GM23338 (cell line): ENCODE data around the gene KRTAP10-12. TPM values are rescaled to one million over a fixed set of nuclear protein-coding genes. Genes with fewer than 3 reads are reported as not detected.

Experiments
- ATAC-seq: fragments of 200-7000 bp; cut with Tn5 transposase; 3 replicates; pipeline ENCODE4 v1.9.1; 2020
- DNase-seq: peaks from one replicate; pipeline ENCODE4 v3.0.0-alpha.2; 2015; ENCODE audit warnings: low spot score
- H2AFZ ChIP-seq: fragments of 200-600 bp; sonication (generic); 2 replicates; pipeline ENCODE4 v1.8.0; 2016; ENCODE audit warnings: antibody characterized with exemption, mild to moderate bottlenecking, moderate library complexity
- H3F3A ChIP-seq: fragments of 200-600 bp; sonication (generic); replicated peaks from 2 replicates; pipeline ENCODE4 v1.8.0; 2017; ENCODE audit warnings: antibody characterized with exemption, mixed run types, low read depth
- H3K27ac ChIP-seq: fragments of 200-600 bp; sonication (generic); 2 replicates; pipeline ENCODE4 v1.6.1; 2016; ENCODE audit warnings: low read depth
- H3K27me3 ChIP-seq: fragments of 200-600 bp; sonication (generic); 2 replicates; pipeline ENCODE4 v1.8.0; 2016; ENCODE audit warnings: mild to moderate bottlenecking, mixed run types, moderate library complexity; ENCODE audit not compliant: insufficient read depth
- H3K36me3 ChIP-seq: fragments of 200-600 bp; sonication (generic); 2 replicates; pipeline ENCODE4 v1.8.0; 2016; ENCODE audit warnings: mild to moderate bottlenecking; ENCODE audit not compliant: insufficient read depth
- H3K4me1 ChIP-seq: fragments of 200-600 bp; sonication (generic); 2 replicates; pipeline ENCODE4 v1.8.0; 2016; ENCODE audit warnings: mild to moderate bottlenecking, moderate library complexity; ENCODE audit not compliant: insufficient read depth
- H3K4me2 ChIP-seq: fragments of 200-600 bp; sonication (generic); 2 replicates; pipeline ENCODE4 v1.7.1; 2017; ENCODE audit warnings: mixed run types
- H3K4me3 ChIP-seq: fragments of 200-600 bp; sonication (generic); 2 replicates; pipeline ENCODE4 v1.6.1; 2016; ENCODE audit warnings: mixed run types
- H3K79me2 ChIP-seq: fragments of 200-600 bp; sonication (generic); replicated peaks from 2 replicates; pipeline ENCODE4 v1.8.0; 2017; ENCODE audit warnings: mild to moderate bottlenecking; ENCODE audit not compliant: insufficient read depth
- H3K9me2 ChIP-seq: fragments of 200-600 bp; sonication (generic); 2 replicates; pipeline ENCODE4 v1.8.0; 2017; ENCODE audit not compliant: insufficient read depth
- H4K20me1 ChIP-seq: fragments of 200-600 bp; sonication (generic); replicated peaks from 2 replicates; pipeline ENCODE4 v1.8.0; 2017; ENCODE audit warnings: mild to moderate bottlenecking; ENCODE audit not compliant: insufficient read depth
- H3K27ac Mint-ChIP-seq: 2 replicates; pipeline ENCODE4 v1.8.0; 2020; ENCODE audit warnings: inconsistent platforms, mild to moderate bottlenecking, moderate library complexity, mixed read lengths
- H3K27me3 Mint-ChIP-seq: 3 replicates; pipeline ENCODE4 v1.8.0; 2022; ENCODE audit warnings: low read depth, mild to moderate bottlenecking, moderate library complexity, mixed read lengths, inconsistent platforms; ENCODE audit not compliant: insufficient read depth, poor library complexity
- H3K36me3 Mint-ChIP-seq: 3 replicates; pipeline ENCODE4 v1.8.0; 2021; ENCODE audit warnings: low read depth, mild to moderate bottlenecking, inconsistent platforms, moderate library complexity, mixed read lengths
- H3K4me1 Mint-ChIP-seq: 3 replicates; pipeline ENCODE4 v1.8.0; 2020; ENCODE audit warnings: mild to moderate bottlenecking, inconsistent platforms, mixed read lengths
- H3K4me3 Mint-ChIP-seq: 3 replicates; pipeline ENCODE4 v1.8.0; 2021; ENCODE audit warnings: moderate library complexity, mild to moderate bottlenecking, inconsistent platforms, mixed read lengths
- H3K9me3 Mint-ChIP-seq: 3 replicates; pipeline ENCODE4 v1.8.0; 2020; ENCODE audit warnings: moderate library complexity, mild to moderate bottlenecking, inconsistent platforms, mixed read lengths
- CREB1 ChIP-seq: fragments of 250-450 bp; sonication (Bioruptor Pico); IDR thresholded peaks from 2 replicates; pipeline ENCODE4 v1.5.0; 2020; ENCODE audit warnings: low read depth, mild to moderate bottlenecking, moderate library complexity
- EZH2 ChIP-seq: fragments of 200-600 bp; sonication (generic); IDR thresholded peaks from one replicate; pipeline ENCODE4 v1.8.0; 2017; ENCODE audit warnings: antibody characterized with exemption, mild to moderate bottlenecking, low read depth; ENCODE audit not compliant: unreplicated experiment
- EZH2phosphoT487 ChIP-seq: fragments of 200-600 bp; sonication (generic); IDR thresholded peaks from one replicate; pipeline ENCODE4 v1.8.1; 2018; ENCODE audit warnings: antibody characterized with exemption; ENCODE audit not compliant: unreplicated experiment
- JUNB ChIP-seq: IDR thresholded peaks from one replicate; pipeline ENCODE4 v1.6.1; 2016; ENCODE audit warnings: antibody characterized with exemption; ENCODE audit not compliant: unreplicated experiment
- NANOG ChIP-seq: IDR thresholded peaks from 2 replicates; pipeline ENCODE4 v1.6.1; 2016; ENCODE audit warnings: antibody characterized with exemption, borderline replicate concordance
- POLR2AphosphoS5 ChIP-seq: IDR thresholded peaks from 2 replicates; pipeline ENCODE4 v1.6.1; 2016; ENCODE audit warnings: antibody characterized with exemption, low read depth
- STAT1 ChIP-seq: IDR thresholded peaks from one replicate; pipeline ENCODE4 v1.6.1; 2016; ENCODE audit warnings: antibody characterized with exemption; ENCODE audit not compliant: unreplicated experiment
- ZNF114 ChIP-seq: fragments of 250-450 bp; sonication (Bioruptor Pico); IDR thresholded peaks from 2 replicates; pipeline ENCODE4 v1.5.0; 2020; ENCODE audit warnings: mild to moderate bottlenecking, moderate library complexity
- ZNF331 ChIP-seq: fragments of 250-450 bp; sonication (Bioruptor Pico); IDR thresholded peaks from 2 replicates; pipeline ENCODE4 v1.5.0; 2020; ENCODE audit warnings: low read depth, mild to moderate bottlenecking, moderate library complexity
- polyA plus RNA-seq: library from polyadenylated mRNA; unstranded; fragments of >200 nt; fragmentation: Nextera tagmentation; extraction: Ambion mirVana; gene quantifications from 2 replicates; pipeline ENCODE4 v1.2.1, GENCODE V29; 2016
- total RNA-seq: library from RNA; depleted of rRNA; stranded (reverse); fragments of >200 nt; shearing (Covaris generic); gene quantifications from 2 replicates; pipeline ENCODE4 v1.2.3, GENCODE V29; 2014
- TF ChIP-seq, protein P1 (sequence below), 2 experiments: fragments of 200-600 bp in 1 of 2; sonication (generic) in 1 of 2; conservative IDR thresholded peaks; 2 replicates each; pipeline versions ENCODE4 v1.5.1 to v1.6.1; 2016 to 2017; ENCODE audit warnings: antibody characterized with exemption in 2 of 2, low read depth in 2 of 2, mild to moderate bottlenecking in 2 of 2, moderate library complexity in 1 of 2
- TF ChIP-seq, protein P2 (sequence below): IDR thresholded peaks from 2 replicates; pipeline ENCODE4 v1.6.1; 2016; ENCODE audit warnings: antibody characterized with exemption
- TF ChIP-seq, protein P3 (sequence below): IDR thresholded peaks from one replicate; pipeline ENCODE4 v1.6.1; 2018; ENCODE audit warnings: antibody characterized with exemption; ENCODE audit not compliant: unreplicated experiment
- TF ChIP-seq, protein P4 (sequence below): fragments of 250-450 bp; sonication (Bioruptor Pico); IDR thresholded peaks from 2 replicates; pipeline ENCODE4 v1.5.0; 2020; ENCODE audit warnings: mild to moderate bottlenecking, moderate library complexity

Gene KRTAP10-12
- total and polyA plus RNA-seq, 2 experiments from 2014 or later = not detected

DNA sequence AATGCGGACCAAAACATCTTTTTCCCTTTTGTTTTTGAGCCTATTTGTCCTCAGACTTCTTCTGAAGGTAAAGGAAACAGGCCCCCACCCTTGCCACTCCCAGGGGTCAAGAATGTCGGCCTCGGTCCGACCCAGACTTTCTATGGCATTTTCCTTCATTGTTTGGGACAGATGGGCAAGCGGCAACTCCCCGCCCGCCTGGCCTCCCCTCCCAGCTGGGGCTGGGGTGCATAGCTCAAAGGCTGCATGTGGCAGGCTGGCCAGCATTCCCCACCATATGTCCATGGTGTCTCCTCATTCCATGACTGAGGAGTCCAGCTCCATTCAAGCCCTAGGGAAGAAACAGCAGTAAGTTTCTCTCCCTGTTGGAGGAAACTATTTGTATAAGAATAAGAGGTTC is 43.8 kb downstream of the KRTAP10-12 start:
- Mint-ChIP-seq H3K4me3 (no peak overlapping the region), H3K27me3 (peaks cover 14% of the 10 kb centered on the region), H3K36me3 (peaks cover 12% of the 10 kb centered on the region), H3K27ac (no peak overlapping the region), H3K4me1 (peaks cover 23% of the 10 kb centered on the region), H3K9me3 (peaks cover 49% of the 10 kb centered on the region; the same call in 2 of the 3 replicates)
- no peak for DNase-seq
- Histone ChIP-seq H3K27ac (no peak overlapping the region), H3F3A (no peaks in the 10 kb centered on the region), H3K9me2 (no peaks in the 10 kb centered on the region), H3K4me3 (no peak overlapping the region), H4K20me1 (no peaks in the 10 kb centered on the region), H3K27me3 (no peaks in the 10 kb centered on the region), H3K79me2 (no peaks in the 10 kb centered on the region), H2AFZ (no peak overlapping the region), H3K4me1 (no peaks in the 10 kb centered on the region), H3K36me3 (peaks cover 11% of the 10 kb centered on the region), H3K4me2 (no peak overlapping the region)
- ATAC-seq = peak; percentile 41; the same call in 2 of the 3 replicates
- TF ChIP-seq, protein P1, sequence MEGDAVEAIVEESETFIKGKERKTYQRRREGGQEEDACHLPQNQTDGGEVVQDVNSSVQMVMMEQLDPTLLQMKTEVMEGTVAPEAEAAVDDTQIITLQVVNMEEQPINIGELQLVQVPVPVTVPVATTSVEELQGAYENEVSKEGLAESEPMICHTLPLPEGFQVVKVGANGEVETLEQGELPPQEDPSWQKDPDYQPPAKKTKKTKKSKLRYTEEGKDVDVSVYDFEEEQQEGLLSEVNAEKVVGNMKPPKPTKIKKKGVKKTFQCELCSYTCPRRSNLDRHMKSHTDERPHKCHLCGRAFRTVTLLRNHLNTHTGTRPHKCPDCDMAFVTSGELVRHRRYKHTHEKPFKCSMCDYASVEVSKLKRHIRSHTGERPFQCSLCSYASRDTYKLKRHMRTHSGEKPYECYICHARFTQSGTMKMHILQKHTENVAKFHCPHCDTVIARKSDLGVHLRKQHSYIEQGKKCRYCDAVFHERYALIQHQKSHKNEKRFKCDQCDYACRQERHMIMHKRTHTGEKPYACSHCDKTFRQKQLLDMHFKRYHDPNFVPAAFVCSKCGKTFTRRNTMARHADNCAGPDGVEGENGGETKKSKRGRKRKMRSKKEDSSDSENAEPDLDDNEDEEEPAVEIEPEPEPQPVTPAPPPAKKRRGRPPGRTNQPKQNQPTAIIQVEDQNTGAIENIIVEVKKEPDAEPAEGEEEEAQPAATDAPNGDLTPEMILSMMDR (conservative IDR thresholded peaks at IDR 0.05; ENCODE audit: low read depth in 2 of 2) = no peak
- TF ChIP-seq JUNB = no peak
- TF ChIP-seq, protein P2, sequence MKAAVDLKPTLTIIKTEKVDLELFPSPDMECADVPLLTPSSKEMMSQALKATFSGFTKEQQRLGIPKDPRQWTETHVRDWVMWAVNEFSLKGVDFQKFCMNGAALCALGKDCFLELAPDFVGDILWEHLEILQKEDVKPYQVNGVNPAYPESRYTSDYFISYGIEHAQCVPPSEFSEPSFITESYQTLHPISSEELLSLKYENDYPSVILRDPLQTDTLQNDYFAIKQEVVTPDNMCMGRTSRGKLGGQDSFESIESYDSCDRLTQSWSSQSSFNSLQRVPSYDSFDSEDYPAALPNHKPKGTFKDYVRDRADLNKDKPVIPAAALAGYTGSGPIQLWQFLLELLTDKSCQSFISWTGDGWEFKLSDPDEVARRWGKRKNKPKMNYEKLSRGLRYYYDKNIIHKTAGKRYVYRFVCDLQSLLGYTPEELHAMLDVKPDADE = no peak
- no peak for TF ChIP-seq CREB1 (CRISPR knock-in tag)
- TF ChIP-seq EZH2phosphoT487 = no peak
- TF ChIP-seq, protein P3, sequence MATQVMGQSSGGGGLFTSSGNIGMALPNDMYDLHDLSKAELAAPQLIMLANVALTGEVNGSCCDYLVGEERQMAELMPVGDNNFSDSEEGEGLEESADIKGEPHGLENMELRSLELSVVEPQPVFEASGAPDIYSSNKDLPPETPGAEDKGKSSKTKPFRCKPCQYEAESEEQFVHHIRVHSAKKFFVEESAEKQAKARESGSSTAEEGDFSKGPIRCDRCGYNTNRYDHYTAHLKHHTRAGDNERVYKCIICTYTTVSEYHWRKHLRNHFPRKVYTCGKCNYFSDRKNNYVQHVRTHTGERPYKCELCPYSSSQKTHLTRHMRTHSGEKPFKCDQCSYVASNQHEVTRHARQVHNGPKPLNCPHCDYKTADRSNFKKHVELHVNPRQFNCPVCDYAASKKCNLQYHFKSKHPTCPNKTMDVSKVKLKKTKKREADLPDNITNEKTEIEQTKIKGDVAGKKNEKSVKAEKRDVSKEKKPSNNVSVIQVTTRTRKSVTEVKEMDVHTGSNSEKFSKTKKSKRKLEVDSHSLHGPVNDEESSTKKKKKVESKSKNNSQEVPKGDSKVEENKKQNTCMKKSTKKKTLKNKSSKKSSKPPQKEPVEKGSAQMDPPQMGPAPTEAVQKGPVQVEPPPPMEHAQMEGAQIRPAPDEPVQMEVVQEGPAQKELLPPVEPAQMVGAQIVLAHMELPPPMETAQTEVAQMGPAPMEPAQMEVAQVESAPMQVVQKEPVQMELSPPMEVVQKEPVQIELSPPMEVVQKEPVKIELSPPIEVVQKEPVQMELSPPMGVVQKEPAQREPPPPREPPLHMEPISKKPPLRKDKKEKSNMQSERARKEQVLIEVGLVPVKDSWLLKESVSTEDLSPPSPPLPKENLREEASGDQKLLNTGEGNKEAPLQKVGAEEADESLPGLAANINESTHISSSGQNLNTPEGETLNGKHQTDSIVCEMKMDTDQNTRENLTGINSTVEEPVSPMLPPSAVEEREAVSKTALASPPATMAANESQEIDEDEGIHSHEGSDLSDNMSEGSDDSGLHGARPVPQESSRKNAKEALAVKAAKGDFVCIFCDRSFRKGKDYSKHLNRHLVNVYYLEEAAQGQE = no peak
- no peak for TF ChIP-seq ZNF114
- no peak for TF ChIP-seq STAT1
- no peak for TF ChIP-seq ZNF331 (CRISPR knock-in tag)
- TF ChIP-seq EZH2 = no peak
- no peak for TF ChIP-seq NANOG
- no peak for TF ChIP-seq POLR2AphosphoS5
- TF ChIP-seq, protein P4, sequence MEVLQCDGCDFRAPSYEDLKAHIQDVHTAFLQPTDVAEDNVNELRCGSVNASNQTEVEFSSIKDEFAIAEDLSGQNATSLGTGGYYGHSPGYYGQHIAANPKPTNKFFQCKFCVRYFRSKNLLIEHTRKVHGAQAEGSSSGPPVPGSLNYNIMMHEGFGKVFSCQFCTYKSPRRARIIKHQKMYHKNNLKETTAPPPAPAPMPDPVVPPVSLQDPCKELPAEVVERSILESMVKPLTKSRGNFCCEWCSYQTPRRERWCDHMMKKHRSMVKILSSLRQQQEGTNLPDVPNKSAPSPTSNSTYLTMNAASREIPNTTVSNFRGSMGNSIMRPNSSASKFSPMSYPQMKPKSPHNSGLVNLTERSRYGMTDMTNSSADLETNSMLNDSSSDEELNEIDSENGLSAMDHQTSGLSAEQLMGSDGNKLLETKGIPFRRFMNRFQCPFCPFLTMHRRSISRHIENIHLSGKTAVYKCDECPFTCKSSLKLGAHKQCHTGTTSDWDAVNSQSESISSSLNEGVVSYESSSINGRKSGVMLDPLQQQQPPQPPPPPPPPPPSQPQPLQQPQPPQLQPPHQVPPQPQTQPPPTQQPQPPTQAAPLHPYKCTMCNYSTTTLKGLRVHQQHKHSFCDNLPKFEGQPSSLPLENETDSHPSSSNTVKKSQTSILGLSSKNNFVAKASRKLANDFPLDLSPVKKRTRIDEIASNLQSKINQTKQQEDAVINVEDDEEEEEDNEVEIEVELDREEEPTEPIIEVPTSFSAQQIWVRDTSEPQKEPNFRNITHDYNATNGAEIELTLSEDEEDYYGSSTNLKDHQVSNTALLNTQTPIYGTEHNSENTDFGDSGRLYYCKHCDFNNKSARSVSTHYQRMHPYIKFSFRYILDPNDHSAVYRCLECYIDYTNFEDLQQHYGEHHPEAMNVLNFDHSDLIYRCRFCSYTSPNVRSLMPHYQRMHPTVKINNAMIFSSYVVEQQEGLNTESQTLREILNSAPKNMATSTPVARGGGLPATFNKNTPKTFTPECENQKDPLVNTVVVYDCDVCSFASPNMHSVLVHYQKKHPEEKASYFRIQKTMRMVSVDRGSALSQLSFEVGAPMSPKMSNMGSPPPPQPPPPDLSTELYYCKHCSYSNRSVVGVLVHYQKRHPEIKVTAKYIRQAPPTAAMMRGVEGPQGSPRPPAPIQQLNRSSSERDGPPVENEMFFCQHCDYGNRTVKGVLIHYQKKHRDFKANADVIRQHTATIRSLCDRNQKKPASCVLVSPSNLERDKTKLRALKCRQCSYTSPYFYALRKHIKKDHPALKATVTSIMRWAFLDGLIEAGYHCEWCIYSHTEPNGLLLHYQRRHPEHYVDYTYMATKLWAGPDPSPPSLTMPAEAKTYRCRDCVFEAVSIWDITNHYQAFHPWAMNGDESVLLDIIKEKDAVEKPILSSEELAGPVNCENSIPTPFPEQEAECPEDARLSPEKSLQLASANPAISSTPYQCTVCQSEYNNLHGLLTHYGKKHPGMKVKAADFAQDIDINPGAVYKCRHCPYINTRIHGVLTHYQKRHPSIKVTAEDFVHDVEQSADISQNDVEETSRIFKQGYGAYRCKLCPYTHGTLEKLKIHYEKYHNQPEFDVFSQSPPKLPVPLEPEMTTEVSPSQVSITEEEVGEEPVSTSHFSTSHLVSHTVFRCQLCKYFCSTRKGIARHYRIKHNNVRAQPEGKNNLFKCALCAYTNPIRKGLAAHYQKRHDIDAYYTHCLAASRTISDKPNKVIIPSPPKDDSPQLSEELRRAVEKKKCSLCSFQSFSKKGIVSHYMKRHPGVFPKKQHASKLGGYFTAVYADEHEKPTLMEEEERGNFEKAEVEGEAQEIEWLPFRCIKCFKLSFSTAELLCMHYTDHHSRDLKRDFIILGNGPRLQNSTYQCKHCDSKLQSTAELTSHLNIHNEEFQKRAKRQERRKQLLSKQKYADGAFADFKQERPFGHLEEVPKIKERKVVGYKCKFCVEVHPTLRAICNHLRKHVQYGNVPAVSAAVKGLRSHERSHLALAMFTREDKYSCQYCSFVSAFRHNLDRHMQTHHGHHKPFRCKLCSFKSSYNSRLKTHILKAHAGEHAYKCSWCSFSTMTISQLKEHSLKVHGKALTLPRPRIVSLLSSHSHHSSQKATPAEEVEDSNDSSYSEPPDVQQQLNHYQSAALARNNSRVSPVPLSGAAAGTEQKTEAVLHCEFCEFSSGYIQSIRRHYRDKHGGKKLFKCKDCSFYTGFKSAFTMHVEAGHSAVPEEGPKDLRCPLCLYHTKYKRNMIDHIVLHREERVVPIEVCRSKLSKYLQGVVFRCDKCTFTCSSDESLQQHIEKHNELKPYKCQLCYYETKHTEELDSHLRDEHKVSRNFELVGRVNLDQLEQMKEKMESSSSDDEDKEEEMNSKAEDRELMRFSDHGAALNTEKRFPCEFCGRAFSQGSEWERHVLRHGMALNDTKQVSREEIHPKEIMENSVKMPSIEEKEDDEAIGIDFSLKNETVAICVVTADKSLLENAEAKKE = no peak; the same call in 1 of the 2 replicates
